HG02943 (cell line): Measurements from ENCODE around the gene PKDCC.
"Not testable (repeated sequence)": the region's sequence is repeated elsewhere in the genome, so short reads cannot be mapped to it uniquely, and the experiment has no call there.

Experiments used
- ATAC-seq: cut with Tn5 transposase; IDR thresholded peaks from one replicate; pipeline ENCODE4 v1.9.1; 2021; ENCODE audit warnings: mild to moderate bottlenecking, low read depth, moderate library complexity; ENCODE audit not compliant: unreplicated experiment

PKDCC gene

DNA sequence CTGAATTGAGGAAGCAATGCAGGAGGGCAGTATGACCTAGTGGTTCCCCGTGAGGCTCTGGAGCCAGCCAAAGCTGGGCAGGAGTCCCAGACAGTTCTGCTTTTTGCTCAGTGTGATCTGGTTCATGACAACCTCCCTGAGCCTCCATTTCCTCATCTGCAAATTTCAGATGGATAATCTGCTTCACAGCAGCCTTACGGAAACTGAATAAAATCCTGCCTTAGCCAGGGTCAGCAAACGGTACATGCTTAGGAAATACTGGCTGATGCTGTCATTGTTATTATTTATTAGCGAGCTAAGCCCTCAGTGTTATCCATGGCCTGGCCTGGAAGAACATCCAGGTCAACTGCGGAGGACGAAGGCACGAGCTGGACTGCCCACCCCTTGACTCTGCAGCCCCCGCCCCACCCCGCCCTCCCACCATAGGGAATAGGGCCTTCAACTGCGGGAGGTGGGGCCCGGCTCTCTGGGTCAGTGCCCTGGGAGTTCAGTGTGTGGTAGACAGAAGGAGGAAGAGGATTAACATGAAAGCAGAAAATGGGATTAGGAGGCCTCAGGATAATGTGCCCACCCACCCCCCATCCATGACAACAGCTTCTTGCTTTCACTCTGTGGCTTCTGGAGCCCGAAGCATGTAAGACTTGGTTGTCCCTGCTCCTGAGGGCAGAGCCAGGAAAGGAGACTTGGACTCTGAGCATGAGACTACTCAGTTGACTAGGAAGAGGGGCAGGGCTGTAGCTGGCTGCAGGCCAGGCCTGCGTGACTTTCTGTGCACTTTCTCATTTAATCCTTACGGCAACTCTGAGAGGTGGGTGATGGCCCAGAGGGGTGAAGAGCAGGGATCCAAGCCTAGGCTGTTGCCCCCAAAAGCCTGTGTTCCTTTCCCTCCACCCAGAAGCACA is 13.1 kb downstream of the PKDCC start:
- no peak for ATAC-seq

DNA sequence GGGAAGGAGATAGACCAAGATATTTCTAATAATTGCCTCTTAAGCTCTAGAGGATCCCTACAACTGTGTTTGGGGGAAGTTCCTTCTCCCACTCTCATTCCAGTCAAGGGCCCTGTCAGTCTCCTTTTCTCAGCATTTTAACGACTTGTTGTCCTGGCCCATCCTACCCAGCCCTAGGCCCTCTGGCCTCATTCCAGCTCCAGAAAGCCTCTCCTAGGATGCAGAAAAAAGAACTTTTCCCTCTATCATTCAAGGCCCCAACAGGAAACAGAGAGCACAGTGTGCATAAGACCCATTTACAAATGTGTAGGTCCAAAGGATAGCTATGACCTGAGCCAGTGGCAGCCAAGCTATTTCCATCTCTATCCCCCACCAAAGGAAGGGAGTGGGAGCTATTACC is 14.0 kb downstream of the PKDCC start:
- ATAC-seq = no peak

DNA sequence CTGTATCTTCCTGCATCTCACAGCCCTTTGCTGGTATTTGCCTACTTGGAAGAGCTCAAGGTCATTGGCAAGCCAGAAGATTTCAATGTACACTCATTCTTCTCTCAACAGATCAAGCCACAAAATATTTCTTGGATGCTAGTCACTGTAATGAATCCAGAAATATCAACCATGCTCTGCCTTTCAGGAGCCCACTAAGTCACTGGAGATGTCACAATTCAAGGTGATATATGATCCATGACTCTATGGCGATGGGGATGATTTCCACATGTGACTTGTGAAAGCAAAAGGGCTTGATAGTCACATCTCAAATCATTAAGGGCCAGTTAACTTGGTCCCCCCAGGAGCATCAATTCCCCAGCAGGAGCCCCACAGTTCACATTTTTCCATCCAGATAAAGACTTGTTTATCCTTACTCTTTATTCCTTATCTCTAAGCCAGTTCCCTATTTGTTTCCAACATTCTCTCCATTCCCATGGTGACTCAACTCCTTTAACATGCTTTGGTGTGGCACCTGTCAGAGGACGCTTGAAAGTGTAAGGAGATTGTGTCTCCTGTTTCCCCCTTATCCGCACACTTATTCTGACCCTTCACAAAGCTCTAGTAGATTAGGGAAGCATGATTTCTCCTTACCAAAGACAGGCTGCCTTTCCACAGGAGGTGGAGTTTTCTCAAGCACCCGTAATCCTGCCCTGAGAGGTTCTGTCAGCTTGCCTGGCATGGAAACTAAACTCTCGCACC is 15.8 kb downstream of the PKDCC start:
- ATAC-seq = no peak

DNA sequence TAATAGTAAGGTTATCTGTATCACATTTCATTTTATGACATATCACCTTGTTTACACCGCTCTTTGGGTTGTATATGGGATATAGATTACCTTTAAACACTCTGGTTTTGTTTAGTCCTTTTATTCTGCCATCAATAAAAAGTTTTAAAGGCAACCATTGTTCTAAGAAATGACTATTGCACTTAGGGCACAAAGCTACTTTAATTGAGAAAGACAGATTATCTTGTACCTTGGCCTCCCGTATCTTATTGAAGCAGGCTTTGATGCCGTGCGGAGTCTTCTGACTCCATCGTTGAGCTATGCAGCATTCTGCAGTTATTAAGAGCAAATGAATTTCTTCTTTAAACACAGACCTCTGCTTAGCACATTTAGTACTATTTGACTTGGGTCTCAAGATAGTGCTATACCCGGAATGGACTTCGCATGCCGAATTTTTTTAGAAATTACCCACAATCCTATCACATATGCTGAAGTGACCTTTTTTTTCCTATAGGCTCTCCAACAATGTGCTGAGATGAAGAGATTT is 16.7 kb downstream of the PKDCC start:
- no peak for ATAC-seq

GRCh38 chr2:42065753-42066152 is 17.9 kb downstream of the PKDCC start:
- not testable (repeated sequence) for ATAC-seq

DNA sequence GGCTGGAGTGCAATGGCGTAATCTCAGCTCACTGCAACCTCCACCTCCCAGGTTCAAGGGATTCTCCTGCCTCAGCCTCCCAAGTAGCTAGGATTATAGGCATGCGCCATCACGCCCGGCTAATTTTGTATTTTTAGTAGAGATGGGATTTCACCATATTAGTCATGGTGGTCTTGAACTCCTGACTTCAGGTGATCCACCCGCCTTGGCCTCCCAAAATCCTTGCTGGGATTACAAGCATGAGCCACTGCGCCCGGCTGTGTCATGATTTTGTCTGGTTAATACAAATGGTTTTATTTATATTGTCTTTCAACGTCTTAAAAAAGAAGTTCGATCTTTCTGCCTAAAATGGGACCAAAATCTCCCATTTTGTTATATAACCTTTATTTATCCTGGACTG is 19.2 kb downstream of the PKDCC start:
- ATAC-seq = not testable (repeated sequence)

GRCh38 chr2:42067521-42067920 is 19.7 kb downstream of the PKDCC start:
- ATAC-seq = no peak

DNA sequence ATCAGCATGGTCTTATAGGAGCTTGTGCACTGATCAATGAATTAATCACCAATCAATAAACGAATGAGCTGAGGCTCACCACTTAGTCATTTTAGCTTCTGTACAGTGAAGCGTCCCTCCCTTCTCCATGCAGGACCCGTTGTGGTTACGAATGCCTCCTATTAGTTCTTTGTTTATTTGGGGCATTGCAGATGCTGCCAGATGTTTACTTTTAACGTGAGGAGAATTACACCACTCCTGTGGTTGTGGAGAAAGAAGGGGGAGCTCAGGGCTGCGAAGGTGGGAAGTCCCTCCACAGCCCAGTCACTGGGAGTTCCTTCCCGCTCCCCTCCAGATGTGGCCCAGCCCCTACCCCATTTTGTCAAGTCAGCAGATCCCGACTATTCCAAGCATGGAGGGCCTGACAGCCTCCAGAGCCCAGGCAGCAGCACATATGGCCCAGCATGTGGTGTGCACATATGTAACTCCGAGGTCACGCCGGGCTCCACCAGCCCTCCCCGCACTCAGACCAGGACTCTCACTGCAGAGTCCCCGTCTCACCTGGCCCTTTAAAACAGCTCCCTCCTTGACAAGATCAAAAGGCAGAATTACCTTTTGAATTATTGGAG is 20.9 kb downstream of the PKDCC start:
- no peak for ATAC-seq

GRCh38 chr2:42069568-42069967 is 21.7 kb downstream of the PKDCC start:
- ATAC-seq = no peak

- ATAC-seq = no peak
Observed at GRCh38 chr2:42071791-42072190, 24.0 kb downstream of the PKDCC start.

DNA sequence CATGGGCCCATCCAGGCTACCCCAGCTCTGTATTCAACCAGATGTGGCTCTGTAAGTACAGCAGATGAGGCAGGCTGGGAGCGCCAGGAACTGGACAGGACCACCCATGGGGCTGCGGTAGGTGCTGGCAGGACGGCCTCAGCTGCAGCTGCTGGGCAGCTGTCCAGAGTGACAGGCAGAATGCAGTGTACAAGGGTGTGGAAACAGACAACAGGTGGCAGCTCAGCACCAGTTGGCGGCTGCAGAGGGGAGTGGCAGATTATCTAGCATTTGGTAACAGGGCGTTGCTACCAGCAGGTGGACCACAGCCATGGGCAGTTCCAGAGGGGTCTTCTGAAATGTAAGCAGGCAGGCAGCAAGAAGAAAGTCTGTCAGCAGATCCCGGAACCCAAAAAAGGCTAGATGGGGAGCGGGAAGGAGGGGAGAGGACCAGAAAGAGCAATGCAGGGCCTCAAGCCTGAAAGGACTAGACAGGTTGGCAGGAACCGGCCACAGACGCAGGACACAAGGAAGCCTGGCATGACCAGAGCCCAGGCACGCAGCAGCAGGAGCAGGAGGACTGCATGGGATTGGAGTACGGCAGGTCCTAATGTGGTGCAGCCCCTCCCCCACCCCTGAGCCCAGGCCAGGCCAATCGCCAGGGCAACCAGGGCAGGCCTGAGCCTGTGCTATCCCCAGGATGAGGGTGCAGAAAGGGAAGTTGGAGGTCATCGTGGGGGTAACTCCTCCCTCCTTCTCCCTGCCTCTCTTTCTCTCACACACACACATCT is 24.7 kb downstream of the PKDCC start:
- ATAC-seq = no peak

GRCh38 chr2:42073739-42074503 is 26.1 kb downstream of the PKDCC start:
- ATAC-seq = no peak

DNA sequence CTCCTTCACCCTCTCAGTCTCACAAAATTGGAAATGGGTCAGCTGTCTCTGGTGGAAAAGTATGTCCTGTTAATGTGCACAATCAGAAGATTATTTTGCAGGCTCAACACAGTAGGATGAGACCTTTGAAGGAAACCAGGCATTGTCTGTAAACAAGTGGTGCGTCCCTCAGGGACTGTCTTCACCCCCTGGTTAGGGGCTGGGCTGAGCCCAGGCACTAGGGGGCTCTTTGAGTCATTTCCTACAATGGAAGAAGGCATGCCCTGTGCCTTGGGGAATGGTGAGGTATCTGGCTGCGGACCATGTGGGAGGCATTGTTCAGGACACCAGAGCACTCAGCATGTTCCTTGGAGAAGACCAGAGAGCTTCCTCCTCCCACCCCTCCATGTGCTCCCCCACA is 26.8 kb downstream of the PKDCC start:
- ATAC-seq = no peak

DNA sequence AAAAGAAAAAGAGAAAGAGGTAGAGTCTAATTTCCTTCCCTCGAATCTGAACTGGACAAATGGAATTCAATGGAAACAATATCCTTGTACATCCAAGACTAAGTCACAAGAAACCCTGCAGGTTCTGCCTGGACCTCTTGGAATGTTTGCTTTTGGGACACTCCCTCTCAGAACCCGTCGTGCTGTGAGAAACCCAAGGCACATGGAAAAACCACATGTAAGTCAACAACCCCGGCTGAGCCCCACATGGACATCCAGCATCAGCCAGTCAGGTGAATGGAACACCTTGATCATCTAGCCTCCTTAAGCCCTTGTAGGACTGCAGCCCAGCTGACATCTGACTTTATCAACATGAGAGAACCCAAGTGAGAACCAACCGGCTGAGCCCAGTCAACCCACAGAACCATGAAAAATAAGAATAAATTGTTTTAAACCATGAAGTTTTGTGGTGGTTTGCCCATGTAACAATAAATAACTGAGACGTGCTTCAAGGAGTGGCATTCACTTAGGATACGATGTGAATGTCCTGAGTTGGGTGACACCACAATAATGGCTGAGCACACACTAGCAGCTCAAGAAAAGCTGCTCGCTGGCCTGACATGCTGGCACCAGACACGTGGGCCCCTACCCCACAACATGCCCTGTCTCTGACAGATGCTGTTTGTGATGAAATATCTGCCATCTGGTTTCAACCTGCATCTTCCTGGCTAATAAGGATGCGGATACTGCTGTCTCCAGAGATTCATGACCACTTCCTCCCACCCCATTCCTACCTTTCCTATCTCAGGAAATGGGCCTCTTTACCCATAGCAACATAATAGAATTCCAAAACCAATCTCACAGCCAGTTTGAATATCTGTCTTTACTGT is 28.8 kb downstream of the PKDCC start:
- no peak for ATAC-seq

GRCh38 chr2:42077343-42077742 is 29.5 kb downstream of the PKDCC start:
- ATAC-seq = no peak

GRCh38 chr2:42079737-42080287 is 32.0 kb downstream of the PKDCC start:
- no peak for ATAC-seq

- ATAC-seq = not testable (repeated sequence)
Observed at GRCh38 chr2:42081151-42081550, 33.3 kb downstream of the PKDCC start.

DNA sequence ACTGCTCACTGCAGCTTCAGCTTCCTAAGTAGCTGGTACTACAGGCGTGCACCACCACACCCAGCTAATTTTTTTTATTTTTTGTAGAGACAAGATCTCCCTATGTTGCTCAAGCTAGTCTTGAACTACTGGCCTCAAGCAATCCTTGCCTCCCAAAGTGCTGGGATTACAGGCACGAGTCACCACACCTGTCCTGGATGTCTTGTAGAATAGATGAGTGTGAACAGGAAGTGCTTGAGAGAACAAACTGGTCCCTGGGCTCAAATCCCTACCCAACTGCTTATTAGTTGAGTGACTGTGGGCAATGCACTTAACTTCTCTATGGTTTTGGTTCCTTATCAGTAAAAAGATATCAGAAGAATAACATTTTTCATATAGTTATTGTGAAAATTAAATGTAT is 34.2 kb downstream of the PKDCC start:
- no peak for ATAC-seq
